Stomach (tissue), 4 donors: ENCODE results near the gene USP10.

ENCODE experiments used
- CTCF ChIP-seq, 7 experiments: fragments of 450-650 bp in 4 of 7; fragments of 200-600 bp in 3 of 7; sonication (generic) in 3 of 7; IDR thresholded peaks; one replicate each; pipeline ENCODE4 v1.5.1; 2016 to 2019; ENCODE audit warnings: antibody characterized with exemption in 7 of 7, control low read depth in 2 of 7, mild to moderate bottlenecking in 1 of 7
- POLR2A ChIP-seq, 4 donors: fragments of 450-650 bp; IDR thresholded peaks; one replicate each; pipeline ENCODE4 v1.6.1; 2016; ENCODE audit warnings: antibody characterized with exemption in 4 of 4, control low read depth in 2 of 4, mild to moderate bottlenecking in 1 of 4, moderate library complexity in 1 of 4
- POLR2AphosphoS5 ChIP-seq, 3 donors: sonication (generic); formaldehyde crosslinking; IDR thresholded peaks; one replicate each; pipeline ENCODE4 v1.6.1; 2016; ENCODE audit warnings: antibody characterized with exemption in 3 of 3

GRCh38 chr16:84737192-84738011 is 37.6 kb downstream of the USP10 start:
- TF ChIP-seq POLR2AphosphoS5 (IDR thresholded peaks at IDR 0.05) (peak in 1 of 3 donors; percentile 31), POLR2A (IDR thresholded peaks at IDR 0.05) (no peak), CTCF (IDR thresholded peaks at IDR 0.05) (no peak)
